Measurements from ENCODE around the gene TEX53. TPM values are rescaled to one million over a fixed set of nuclear protein-coding genes. Genes with fewer than 3 reads are reported as not detected.
A peak's percentile ranks its signal among the peaks of the same experiment; 100 is the strongest.

TEX53 gene
- total and polyA plus RNA-seq, 10 of the 15 experiments (the other 5 are each of a cell fraction or from before 2014, with no cell fraction given), result not detected

GRCh38 chr9:114607671-114608524, 49.7 kb downstream of the TEX53 start:
- intact Hi-C loops (cut with micrococcal nuclease; ENCODE audit: unreplicated experiment) (loop anchor here (2.0 kb wide), 1 partner anchor 15 kb away; no protein-coding TSS in a partner anchor), in situ Hi-C loops (cut with MboI) (no loop called here)
- ChIA-PET SMC1A (ENCODE audit: uncharacterized antibody, unreplicated experiment) (interaction anchor here (0.7 to 10.3 kb wide), 9 partner anchors 8 to 382 kb away, joined by 3 to 99 read pairs (median 13); no protein-coding TSS in a partner anchor), CTCF (interaction anchor here (1.3 to 9.8 kb wide), 4 partner anchors 9 to 45 kb away, joined by 3 to 88 read pairs (median 34); no protein-coding TSS in a partner anchor), POLR2A (interaction anchor here (0.7 to 6.6 kb wide), 5 partner anchors 10 to 221 kb away, joined by 3 to 73 read pairs (median 4); partner anchors contain the start of gene ATP6V1G1), RAD21 (ENCODE audit: unreplicated experiment) (interaction anchor here (1.0 to 9.0 kb wide), 5 partner anchors 10 to 106 kb away, joined by 3 to 83 read pairs (median 49); no protein-coding TSS in a partner anchor)
- Histone ChIP-seq H3K4me1 (ENCODE audit: control insufficient read depth, insufficient read depth, low read length) (peaks cover 69% of the 10 kb centered on the region), H3K27ac (ENCODE audit: control insufficient read depth, insufficient read depth) (peak overlapping the region; percentile 98), H3K4me2 (ENCODE audit: control insufficient read depth, insufficient read depth) (peak overlapping the region; percentile 78), H3K9me3 (replicated peaks; ENCODE audit: control insufficient read depth, insufficient read depth, low read length) (no peaks in the 10 kb centered on the region; the same call in 2 of the 3 replicates), H4K20me1 (ENCODE audit: control insufficient read depth, insufficient read depth) (no peaks in the 10 kb centered on the region), H2AFZ (ENCODE audit: control insufficient read depth, low read depth, low read length) (no peak overlapping the region), H3K4me3 (peak overlapping the region; percentile 59), H3K79me2 (ENCODE audit: control insufficient read depth, insufficient read depth, low read length) (peaks cover 37% of the 10 kb centered on the region), H3K36me3 (ENCODE audit: control insufficient read depth in 2 of 2, insufficient read depth in 2 of 2, low read length in 1 of 2) (no peaks in the 10 kb centered on the region; a peak in 1 of 4 replicates), H3K9ac (ENCODE audit: control insufficient read depth, insufficient read depth, low read length) (peak overlapping the region; percentile 42), H3K27me3 (replicated peaks in 1 of 2; ENCODE audit: control insufficient read depth in 2 of 2, insufficient read depth in 2 of 2, low read length in 1 of 2) (no peaks in the 10 kb centered on the region)
- BruUV-seq (replicated peaks), result no TSS peak
- WGBS (ENCODE audit: insufficient coverage, insufficient replicate concordance, low lambda C conversion rate, missing lambda C conversion rate), result 16% methylated on average over 6 of the region's 6 CpGs
- DNase-seq (ENCODE audit: low read depth, low spot score) (peak; percentile 79), ATAC-seq (peak; percentile 50), FAIRE-seq (peak; percentile 84)
- TF ChIP-seq MTA2 (IDR thresholded peaks at IDR 0.05; ENCODE audit: low read depth), result peak; percentile 85
- TF ChIP-seq RELB (IDR thresholded peaks at IDR 0.05; ENCODE audit: low read depth), result peak; percentile 95
- TF ChIP-seq CBFB (IDR thresholded peaks at IDR 0.05; ENCODE audit: low read depth), result no peak; the same call in 1 of the 2 replicates
- no peak for TF ChIP-seq BRCA1 (IDR thresholded peaks at IDR 0.05; ENCODE audit: low read depth, low read length)
- no peak for TF ChIP-seq YBX1 (IDR thresholded peaks at IDR 0.05)
- peak; percentile 89 for TF ChIP-seq PAX5 (IDR thresholded peaks at IDR 0.05; ENCODE audit: borderline replicate concordance, low read depth, low read length)
- TF ChIP-seq ZBTB11 (CRISPR knock-in tag; IDR thresholded peaks at IDR 0.05), result no peak
- peak; percentile 87 for TF ChIP-seq MEF2A (IDR thresholded peaks at IDR 0.05; ENCODE audit: insufficient read depth, low read depth, low read length)
- no peak for TF ChIP-seq MTA3 (IDR thresholded peaks at IDR 0.05; ENCODE audit: borderline replicate concordance, low read length)
- TF ChIP-seq STAT1 (conservative IDR thresholded peaks at IDR 0.05), result no peak
- TF ChIP-seq IKZF1 (conservative IDR thresholded peaks at IDR 0.05), result peak; percentile 97
- peak; percentile 96 for TF ChIP-seq EED (IDR thresholded peaks at IDR 0.05; ENCODE audit: low read depth)
- peak; percentile 99 for TF ChIP-seq IKZF2 (IDR thresholded peaks at IDR 0.05)
- no peak for TF ChIP-seq PAX8 (IDR thresholded peaks at IDR 0.05)
- no peak for TF ChIP-seq RB1 (IDR thresholded peaks at IDR 0.05; ENCODE audit: borderline replicate concordance)
- TF ChIP-seq ZNF207 (IDR thresholded peaks at IDR 0.05; ENCODE audit: borderline replicate concordance), result no peak
- peak; percentile 70 for TF ChIP-seq TCF12 (IDR thresholded peaks at IDR 0.05; ENCODE audit: low read depth, low read length)
- peak; percentile 61; the same call in 1 of the 2 replicates for TF ChIP-seq TBL1XR1 (IDR thresholded peaks at IDR 0.05; ENCODE audit: low read depth, low read length)
- peak; percentile 33; the same call in 1 of the 2 replicates for TF ChIP-seq ZBED1 (IDR thresholded peaks at IDR 0.05; ENCODE audit: borderline replicate concordance)
- TF ChIP-seq RUNX3 (IDR thresholded peaks at IDR 0.05; ENCODE audit: low read length), result no peak
- peak; percentile 81 for TF ChIP-seq MEF2B (IDR thresholded peaks at IDR 0.05; ENCODE audit: partially characterized antibody, poor library complexity, severe bottlenecking)

Measured in GM12878 (cell line).